ENCODE measurements around the gene SPACA1. TPM values are rescaled to one million over a fixed set of nuclear protein-coding genes. Genes with fewer than 3 reads are reported as not detected.

Gene SPACA1
- total and polyA plus RNA-seq, 2 of the 8 experiments (the other 6 are each of a cell fraction or from before 2014, with no cell fraction given), result not detected

DNA sequence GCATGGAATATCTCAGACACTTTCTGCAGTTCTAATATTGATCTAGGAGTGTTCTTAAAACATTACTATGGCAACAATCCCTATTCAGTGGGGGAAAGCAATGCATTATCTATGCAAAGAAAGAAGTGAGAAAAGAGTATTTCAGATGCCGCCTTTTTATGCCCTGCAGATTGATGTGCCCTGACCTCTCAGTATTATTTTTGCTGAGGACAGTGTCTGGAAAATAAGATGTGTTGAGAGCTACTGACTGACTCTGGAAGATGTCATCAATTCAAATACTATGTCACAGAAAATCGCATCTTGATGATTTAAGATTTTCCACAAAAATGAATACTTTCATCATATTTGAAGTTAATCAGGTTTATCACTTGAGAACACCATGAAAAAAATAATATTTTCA, 22.9 kb upstream of the SPACA1 start (continued):
- TF ChIP-seq, protein P1, sequence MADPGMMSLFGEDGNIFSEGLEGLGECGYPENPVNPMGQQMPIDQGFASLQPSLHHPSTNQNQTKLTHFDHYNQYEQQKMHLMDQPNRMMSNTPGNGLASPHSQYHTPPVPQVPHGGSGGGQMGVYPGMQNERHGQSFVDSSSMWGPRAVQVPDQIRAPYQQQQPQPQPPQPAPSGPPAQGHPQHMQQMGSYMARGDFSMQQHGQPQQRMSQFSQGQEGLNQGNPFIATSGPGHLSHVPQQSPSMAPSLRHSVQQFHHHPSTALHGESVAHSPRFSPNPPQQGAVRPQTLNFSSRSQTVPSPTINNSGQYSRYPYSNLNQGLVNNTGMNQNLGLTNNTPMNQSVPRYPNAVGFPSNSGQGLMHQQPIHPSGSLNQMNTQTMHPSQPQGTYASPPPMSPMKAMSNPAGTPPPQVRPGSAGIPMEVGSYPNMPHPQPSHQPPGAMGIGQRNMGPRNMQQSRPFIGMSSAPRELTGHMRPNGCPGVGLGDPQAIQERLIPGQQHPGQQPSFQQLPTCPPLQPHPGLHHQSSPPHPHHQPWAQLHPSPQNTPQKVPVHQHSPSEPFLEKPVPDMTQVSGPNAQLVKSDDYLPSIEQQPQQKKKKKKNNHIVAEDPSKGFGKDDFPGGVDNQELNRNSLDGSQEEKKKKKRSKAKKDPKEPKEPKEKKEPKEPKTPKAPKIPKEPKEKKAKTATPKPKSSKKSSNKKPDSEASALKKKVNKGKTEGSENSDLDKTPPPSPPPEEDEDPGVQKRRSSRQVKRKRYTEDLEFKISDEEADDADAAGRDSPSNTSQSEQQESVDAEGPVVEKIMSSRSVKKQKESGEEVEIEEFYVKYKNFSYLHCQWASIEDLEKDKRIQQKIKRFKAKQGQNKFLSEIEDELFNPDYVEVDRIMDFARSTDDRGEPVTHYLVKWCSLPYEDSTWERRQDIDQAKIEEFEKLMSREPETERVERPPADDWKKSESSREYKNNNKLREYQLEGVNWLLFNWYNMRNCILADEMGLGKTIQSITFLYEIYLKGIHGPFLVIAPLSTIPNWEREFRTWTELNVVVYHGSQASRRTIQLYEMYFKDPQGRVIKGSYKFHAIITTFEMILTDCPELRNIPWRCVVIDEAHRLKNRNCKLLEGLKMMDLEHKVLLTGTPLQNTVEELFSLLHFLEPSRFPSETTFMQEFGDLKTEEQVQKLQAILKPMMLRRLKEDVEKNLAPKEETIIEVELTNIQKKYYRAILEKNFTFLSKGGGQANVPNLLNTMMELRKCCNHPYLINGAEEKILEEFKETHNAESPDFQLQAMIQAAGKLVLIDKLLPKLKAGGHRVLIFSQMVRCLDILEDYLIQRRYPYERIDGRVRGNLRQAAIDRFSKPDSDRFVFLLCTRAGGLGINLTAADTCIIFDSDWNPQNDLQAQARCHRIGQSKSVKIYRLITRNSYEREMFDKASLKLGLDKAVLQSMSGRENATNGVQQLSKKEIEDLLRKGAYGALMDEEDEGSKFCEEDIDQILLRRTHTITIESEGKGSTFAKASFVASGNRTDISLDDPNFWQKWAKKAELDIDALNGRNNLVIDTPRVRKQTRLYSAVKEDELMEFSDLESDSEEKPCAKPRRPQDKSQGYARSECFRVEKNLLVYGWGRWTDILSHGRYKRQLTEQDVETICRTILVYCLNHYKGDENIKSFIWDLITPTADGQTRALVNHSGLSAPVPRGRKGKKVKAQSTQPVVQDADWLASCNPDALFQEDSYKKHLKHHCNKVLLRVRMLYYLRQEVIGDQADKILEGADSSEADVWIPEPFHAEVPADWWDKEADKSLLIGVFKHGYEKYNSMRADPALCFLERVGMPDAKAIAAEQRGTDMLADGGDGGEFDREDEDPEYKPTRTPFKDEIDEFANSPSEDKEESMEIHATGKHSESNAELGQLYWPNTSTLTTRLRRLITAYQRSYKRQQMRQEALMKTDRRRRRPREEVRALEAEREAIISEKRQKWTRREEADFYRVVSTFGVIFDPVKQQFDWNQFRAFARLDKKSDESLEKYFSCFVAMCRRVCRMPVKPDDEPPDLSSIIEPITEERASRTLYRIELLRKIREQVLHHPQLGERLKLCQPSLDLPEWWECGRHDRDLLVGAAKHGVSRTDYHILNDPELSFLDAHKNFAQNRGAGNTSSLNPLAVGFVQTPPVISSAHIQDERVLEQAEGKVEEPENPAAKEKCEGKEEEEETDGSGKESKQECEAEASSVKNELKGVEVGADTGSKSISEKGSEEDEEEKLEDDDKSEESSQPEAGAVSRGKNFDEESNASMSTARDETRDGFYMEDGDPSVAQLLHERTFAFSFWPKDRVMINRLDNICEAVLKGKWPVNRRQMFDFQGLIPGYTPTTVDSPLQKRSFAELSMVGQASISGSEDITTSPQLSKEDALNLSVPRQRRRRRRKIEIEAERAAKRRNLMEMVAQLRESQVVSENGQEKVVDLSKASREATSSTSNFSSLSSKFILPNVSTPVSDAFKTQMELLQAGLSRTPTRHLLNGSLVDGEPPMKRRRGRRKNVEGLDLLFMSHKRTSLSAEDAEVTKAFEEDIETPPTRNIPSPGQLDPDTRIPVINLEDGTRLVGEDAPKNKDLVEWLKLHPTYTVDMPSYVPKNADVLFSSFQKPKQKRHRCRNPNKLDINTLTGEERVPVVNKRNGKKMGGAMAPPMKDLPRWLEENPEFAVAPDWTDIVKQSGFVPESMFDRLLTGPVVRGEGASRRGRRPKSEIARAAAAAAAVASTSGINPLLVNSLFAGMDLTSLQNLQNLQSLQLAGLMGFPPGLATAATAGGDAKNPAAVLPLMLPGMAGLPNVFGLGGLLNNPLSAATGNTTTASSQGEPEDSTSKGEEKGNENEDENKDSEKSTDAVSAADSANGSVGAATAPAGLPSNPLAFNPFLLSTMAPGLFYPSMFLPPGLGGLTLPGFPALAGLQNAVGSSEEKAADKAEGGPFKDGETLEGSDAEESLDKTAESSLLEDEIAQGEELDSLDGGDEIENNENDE (IDR thresholded peaks at IDR 0.05; ENCODE audit: insufficient replicate concordance, low read length), result no peak
- TF ChIP-seq CBX5 (IDR thresholded peaks at IDR 0.05; ENCODE audit: low read depth, low read length), result no peak
- no peak for TF ChIP-seq TBP (IDR thresholded peaks at IDR 0.05; ENCODE audit: low read depth, low read length)
- TF ChIP-seq CBX8 (IDR thresholded peaks at IDR 0.05; ENCODE audit: borderline replicate concordance, low read depth, low read length), result no peak
- no peak for TF ChIP-seq FOSL1 (IDR thresholded peaks at IDR 0.05; ENCODE audit: insufficient read depth, low read depth, low read length)
- TF ChIP-seq, protein P2, sequence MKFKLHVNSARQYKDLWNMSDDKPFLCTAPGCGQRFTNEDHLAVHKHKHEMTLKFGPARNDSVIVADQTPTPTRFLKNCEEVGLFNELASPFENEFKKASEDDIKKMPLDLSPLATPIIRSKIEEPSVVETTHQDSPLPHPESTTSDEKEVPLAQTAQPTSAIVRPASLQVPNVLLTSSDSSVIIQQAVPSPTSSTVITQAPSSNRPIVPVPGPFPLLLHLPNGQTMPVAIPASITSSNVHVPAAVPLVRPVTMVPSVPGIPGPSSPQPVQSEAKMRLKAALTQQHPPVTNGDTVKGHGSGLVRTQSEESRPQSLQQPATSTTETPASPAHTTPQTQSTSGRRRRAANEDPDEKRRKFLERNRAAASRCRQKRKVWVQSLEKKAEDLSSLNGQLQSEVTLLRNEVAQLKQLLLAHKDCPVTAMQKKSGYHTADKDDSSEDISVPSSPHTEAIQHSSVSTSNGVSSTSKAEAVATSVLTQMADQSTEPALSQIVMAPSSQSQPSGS (IDR thresholded peaks at IDR 0.05; ENCODE audit: low read length), result no peak
- TF ChIP-seq POU5F1 (IDR thresholded peaks at IDR 0.05; ENCODE audit: low read depth, low read length), result no peak
- TF ChIP-seq EZH2 (IDR thresholded peaks at IDR 0.05; ENCODE audit: low read depth, low read length, severe bottlenecking), result no peak
- TF ChIP-seq RAD21 (IDR thresholded peaks at IDR 0.05 in 1 of 2, conservative IDR thresholded peaks at IDR 0.05 in 1 of 2; ENCODE audit: low read depth in 2 of 2, low read length in 2 of 2), result no peak

Data from H1 (cell line).